GM18526 (cell line): Measurements from ENCODE around the gene PALD1.

Experiments
- POLR2A ChIP-seq: IDR thresholded peaks from 3 replicates; pipeline ENCODE4 v1.6.1; 2011; ENCODE audit not compliant: insufficient read length; ENCODE audit errors: extremely low read depth

PALD1 gene

GRCh38 chr10:70542565-70542938 is 64.0 kb downstream of the PALD1 start:
- no peak for TF ChIP-seq POLR2A

DNA sequence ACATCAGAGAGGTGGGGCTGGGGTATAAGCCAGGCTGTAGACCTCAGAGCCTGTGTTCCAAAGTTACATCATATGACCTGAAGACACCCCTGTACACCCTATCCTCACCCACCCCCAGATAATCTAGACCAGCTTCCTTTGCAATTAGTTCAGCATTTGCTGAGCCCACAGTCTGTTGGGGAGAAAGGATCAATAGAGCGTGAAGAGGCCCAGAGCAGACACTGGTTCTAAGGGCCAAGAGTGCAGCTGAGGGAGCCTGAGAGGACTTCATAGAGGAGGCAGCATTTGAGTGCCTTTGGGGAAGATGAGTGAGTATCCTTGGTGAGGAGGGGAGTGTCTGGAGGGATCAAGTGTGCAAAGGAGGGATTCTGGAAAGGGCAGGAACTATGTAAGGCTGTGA is 65.3 kb downstream of the PALD1 start:
- no peak for TF ChIP-seq POLR2A

DNA sequence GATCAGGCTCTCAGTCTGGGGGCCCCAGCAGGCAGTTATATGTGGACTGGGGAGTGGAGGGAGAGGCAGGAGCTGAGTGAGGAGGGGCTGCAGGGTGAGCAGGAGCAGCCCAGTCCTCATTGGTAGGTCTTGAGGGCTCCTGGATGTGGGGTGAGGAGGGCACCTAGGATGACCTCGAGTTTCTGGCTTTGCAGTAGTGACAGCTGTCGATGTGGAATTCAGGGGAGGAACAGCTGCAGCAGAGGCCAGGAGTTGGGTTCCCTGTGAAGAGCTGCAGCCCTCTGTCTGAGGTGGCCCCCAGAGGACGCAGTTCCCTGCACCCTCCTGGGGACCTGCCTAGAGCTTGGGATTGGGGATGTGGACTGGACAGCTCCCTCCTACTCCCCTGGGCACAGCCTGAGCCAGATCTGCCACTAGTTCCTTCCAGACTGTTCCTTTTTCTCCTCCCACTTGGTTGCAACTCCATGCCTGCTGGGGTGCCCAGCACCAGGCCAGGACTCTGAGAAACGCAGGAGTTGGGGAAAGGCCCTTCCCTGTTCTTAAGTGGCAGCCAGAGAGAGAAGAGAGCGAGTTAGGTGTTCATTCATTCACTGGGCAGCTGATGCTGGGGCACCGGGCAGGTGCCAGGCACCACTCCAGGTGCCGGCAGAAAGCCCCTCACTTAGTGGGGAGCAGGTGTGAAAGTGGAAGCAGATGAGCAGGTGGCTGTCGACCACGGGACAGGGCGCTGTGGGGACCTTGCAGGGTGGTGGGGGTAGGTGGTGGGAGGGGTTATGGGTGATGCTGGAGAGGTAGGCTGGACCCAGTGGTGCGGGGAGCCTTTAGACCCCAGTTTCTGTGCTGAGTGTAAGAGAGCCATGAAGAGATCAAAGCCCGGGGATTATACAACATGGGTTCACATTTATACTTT is 66.1 kb downstream of the PALD1 start:
- TF ChIP-seq POLR2A = no peak

DNA sequence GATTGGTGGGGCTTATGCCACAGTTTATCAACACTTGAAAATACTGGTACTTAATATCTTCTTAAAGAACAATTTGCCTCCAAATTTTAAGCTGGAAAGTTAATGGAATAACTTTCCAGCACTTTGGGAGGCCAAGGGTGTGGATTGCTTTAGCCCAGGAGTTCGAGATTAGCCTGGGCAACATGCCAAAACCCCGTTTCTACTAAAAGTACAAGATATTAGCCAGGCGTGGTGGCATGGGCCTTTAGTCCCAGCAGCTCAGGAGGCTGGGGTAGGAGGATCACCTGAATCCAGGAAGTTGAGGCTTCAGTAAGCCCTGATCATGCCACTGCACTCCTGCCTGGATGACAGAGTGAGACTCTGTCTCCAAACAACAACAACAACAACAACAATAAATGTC is 68.0 kb downstream of the PALD1 start:
- TF ChIP-seq POLR2A = no peak

DNA sequence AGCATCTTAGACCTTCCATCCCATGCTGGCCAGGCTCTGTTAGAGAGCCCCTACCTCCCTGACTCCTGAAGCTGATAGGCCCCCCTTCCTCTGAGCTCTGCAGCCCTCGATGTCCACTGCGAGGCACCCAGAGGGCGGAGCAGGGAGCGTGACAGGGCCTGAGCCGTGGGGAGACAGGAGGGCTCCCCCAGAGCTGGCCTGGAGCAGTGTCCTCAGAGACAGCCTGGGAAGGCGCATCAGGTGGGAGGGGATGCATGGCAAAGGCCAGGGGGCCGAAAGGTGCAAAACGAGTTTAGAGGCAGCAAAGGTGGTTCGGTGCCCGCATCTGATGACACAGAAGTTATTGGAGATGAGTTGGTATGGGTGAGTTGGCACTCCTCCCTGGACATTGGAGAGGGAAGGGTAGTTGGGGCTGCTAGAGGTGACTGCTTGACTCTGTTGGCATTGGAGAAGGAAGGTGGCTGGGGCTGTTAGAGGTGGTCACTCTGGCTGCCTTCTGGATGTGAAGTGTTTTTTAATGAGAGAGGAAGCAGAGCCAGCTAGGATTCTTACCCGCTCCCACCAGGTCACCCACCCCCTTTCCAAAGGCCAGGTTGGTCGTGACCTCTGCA is 70.9 kb downstream of the PALD1 start:
- TF ChIP-seq POLR2A = no peak

DNA sequence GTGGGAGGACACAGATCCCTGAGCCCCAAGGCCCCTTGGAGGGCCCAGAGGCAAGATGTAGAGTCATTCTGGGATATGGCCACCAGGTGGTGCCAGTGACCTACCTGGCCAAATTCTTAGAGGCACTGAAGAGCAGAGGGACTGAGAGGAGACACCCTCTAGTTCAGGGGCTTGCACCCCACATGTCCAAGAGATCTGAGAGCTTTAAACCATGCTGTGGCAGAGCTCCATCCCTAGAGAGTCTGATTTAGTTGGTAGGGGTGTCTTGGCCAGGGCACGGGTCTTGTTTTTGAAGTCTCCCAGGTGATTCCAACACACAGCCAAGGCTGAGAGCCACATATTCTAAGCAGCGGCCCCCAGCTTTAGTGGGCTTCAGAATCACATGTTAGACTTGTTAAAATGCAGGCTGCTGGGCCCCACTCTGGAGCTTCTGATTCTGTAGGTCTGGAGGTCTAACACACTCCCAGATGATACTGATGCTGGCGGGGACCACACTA is 71.4 kb downstream of the PALD1 start:
- no peak for TF ChIP-seq POLR2A

- TF ChIP-seq POLR2A = no peak
Measured at GRCh38 chr10:70550459-70550858, 71.9 kb downstream of the PALD1 start.

DNA sequence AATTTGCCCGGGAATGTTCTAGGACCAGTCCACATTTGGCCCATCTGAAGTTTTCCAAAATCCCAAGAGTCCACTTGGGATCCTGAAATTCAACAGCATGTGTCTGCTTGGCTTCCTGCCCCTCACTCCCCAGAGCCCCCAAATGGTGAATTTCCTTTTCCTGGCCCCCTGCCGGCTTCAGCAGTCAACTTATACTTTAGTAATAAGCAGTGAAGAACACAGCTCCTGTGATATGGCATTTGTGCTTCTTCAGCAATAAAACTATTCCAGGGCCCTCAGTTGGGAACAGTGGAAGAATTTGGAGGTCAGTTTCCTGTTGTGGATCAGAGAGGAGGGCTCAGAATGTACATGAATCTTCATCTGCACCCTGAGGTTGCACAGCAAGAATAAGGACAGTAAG is 72.9 kb downstream of the PALD1 start:
- TF ChIP-seq POLR2A = no peak

GRCh38 chr10:70551971-70552422 is 73.4 kb downstream of the PALD1 start:
- TF ChIP-seq POLR2A = no peak

DNA sequence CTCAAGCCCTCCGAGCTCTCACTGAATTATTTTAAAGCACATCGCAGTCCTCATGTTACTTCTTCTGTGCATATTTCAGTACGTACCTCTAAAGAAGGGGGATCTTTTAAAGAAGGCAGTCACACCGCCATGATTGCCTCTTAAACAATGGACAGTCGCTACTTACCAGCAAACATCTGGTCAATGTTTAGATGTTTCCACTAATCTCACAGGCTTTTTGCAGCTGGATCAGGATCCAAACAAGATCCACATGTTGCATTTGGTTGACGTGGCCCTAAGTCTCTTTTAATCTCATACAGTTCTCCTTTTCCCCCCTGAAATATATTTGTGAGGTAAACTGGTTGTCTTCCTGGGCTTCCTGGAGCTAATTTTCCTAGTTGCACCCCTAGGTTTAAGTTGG is 74.0 kb downstream of the PALD1 start:
- TF ChIP-seq POLR2A = no peak

- TF ChIP-seq POLR2A = no peak
Measured at GRCh38 chr10:70555371-70555770, 76.8 kb downstream of the PALD1 start.

DNA sequence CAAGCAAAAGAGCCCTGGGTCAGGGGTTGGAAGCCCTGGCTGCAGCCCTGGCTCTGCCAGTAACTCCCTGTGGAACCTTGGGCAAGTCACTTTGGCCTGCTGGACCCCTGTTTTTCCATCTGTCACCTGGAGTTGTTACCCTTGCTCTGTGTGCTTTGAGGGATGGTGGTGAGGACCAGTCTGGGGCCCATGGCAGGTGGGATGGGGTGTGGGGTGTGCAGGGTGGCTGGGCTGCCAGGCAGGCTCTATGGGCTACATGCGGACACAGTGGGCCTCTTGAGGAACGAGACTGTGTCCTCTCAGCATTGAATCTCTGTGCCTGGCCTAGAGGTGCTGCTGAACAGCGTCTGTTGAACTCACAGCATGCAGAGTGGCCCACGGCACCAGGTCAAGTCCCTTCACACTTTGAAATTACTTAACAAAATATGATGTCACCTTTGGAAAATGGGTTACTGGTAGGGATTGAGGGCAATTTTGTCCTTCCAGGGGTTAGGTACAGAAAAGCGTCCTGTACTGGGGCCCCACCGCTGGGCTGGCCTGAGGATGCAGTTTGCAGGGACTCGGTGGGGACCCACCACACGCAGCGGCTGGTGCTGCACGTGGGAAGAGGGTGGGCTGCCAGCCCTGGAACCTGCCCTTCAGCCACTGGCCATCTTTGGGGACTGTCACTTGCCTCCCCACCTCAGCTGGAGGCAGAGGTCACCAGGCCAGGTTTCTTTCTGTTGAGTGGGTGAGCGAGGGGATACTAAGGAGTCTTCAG is 78.7 kb downstream of the PALD1 start:
- TF ChIP-seq POLR2A = no peak

- no peak for TF ChIP-seq POLR2A
Measured at GRCh38 chr10:70557876-70558275, 79.3 kb downstream of the PALD1 start.

DNA sequence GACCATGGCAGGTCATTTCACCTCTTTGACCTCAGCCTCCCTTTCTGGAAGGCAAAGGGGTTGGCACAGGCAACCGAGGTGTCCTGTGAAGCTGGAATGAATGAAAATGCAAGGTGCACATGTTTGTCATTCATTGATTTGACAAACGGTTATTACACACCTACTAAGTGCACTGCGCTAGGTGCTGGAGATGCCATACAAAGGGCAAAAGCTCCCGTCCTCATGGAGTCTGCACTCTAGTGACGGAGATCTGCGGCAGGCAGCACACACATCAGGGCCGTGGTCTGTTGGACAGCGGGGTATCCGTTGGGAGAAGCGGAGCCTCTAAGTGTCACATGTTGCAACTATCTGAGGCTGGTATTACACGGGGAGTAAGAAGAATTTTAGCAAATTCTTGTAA is 79.7 kb downstream of the PALD1 start:
- no peak for TF ChIP-seq POLR2A

DNA sequence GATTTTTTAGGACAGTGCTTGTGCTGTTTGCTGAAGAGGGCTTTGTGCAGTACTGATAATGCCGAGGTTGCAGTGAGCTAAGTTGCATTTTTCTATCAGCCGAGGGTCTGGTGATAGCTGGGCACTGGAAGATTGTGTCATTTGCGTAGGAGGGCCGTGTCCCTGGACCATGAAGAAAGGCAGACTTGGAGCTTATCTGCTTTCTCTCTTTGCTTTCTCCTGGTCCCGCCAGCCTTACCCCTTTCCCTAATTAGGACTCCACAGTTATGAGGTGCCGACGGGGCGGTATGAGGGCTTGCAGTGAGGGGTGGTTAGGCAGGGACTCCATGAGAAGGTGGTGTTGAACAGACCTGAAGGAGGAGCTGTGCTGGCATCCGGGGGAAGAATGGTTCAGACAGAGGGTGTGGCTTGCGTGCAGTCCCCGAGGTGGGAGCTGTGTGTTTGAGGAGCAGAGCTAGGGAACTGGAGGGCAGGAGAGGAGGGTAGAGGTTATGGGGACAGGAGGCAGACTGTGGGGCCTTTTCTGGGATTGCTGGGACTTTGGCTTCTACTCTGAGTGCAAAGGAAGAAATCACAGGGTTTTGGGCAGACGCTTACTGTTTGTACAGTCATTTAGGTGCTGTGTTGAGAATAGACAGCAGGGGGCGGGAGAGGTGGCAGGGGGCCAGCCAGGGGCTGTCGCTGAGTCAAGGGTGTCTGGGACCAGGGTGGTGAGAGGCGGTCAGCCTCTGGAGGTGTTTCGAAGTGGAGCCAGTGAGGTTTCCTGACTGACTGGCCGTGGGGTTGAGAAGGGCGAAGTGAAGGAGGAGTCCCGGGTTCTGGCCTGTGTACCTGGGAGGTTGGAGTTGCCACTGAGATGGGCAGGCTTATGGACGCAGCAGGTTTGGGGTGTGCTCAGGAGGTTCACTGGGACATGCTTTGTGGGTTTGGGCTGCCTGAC is 80.6 kb downstream of the PALD1 start:
- TF ChIP-seq POLR2A = no peak

DNA sequence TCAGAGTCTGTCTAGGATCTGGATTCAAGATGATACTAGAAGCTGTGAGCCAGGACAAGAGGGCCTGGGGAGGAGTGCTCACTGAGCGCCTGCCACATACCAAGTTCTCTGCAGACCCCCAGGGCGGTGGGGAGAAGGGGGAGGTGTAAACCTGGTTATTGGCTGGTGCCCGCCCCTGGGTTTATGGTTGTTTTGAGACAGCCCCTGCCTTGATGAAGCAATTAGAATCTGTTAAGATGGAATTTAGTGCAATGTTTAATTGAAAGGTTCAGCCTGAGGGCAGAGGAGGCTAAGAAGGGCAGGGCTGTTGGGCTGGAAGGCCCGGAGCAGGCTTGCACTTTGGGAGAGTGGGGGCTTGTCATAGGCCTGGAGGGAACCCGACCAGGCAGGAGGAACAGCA is 81.3 kb downstream of the PALD1 start:
- no peak for TF ChIP-seq POLR2A
